Right lobe of liver (tissue), 4 donors: ENCODE data around the gene HTN1.

Experiments used
- CTCF ChIP-seq, 4 donors: fragments of 200-600 bp in 3 of 4; fragments of 450-650 bp in 1 of 4; IDR thresholded peaks; one replicate each; pipeline versions ENCODE4 v1.5.1 to v1.8.0; 2016 to 2022; ENCODE audit warnings: antibody characterized with exemption in 4 of 4, mild to moderate bottlenecking in 2 of 4
- POLR2A ChIP-seq: fragments of 450-650 bp; IDR thresholded peaks from one replicate; pipeline ENCODE4 v1.6.1; 2017; ENCODE audit warnings: antibody characterized with exemption, mild to moderate bottlenecking
- donor health status: DM: no; HTN: no; CAD: no.
- donor health status: DM: no; HTN: no; CAD: no.
- donor health status: DM: no; HTN: yes; CAD: no.

- TF ChIP-seq CTCF (IDR thresholded peaks at IDR 0.05) = no peak
- TF ChIP-seq POLR2A = no peak
Measured at GRCh38 chr4:70000711-70001110, 49.5 kb upstream of the HTN1 start.
